SK-N-SH (cell line): ENCODE measurements around the gene COMMD3. TPM values are rescaled to one million over a fixed set of nuclear protein-coding genes. Genes with fewer than 3 reads are reported as not detected.

Experiments used
- CTCF ChIA-PET: fragments of 300-600, 350-600 bp; formaldehyde crosslinking; extraction: SDS; loops from one replicate; lab custom pipeline; 2021; lab: Yijun Ruan, JAX
- POLR2A ChIA-PET: fragments of 350-600 bp; sonication (Branson Sonifier 250); formaldehyde crosslinking; extraction: SDS; loops from one replicate; lab custom pipeline; 2020; ENCODE audit warnings: antibody characterized with exemption, inconsistent platforms; lab: Yijun Ruan, JAX
- DNase-seq: peaks from one replicate; pipeline ENCODE4 v3.0.0; 2012
- H2AFZ ChIP-seq: fragments of 200-600 bp; sonication (generic); 2 replicates; pipeline ENCODE4 v1.8.1; 2016; ENCODE audit warnings: antibody characterized with exemption, mild to moderate bottlenecking, low read depth
- H3F3A ChIP-seq: fragments of 200-600 bp; sonication (generic); replicated peaks from 2 replicates; pipeline ENCODE3; 2016; ENCODE audit warnings: antibody characterized with exemption, mild to moderate bottlenecking; ENCODE audit not compliant: insufficient read depth
- H3K27ac ChIP-seq, 2 experiments: fragments of 200-500 bp in 1 of 2; fragments of 200-600 bp in 1 of 2; sonication (Bioruptor generic) in 1 of 2; sonication (generic), shearing (Covaris generic) in 1 of 2; 2 replicates each; pipeline versions ENCODE4 v1.5.1 to v1.6.1; 2014 to 2016; ENCODE audit warnings: low read depth in 2 of 2, inconsistent platforms in 1 of 2, low read length in 1 of 2, mild to moderate bottlenecking in 1 of 2, mixed read lengths in 1 of 2
- H3K27me3 ChIP-seq: fragments of 200-600 bp; sonication (generic), shearing (Covaris generic); 2 replicates; pipeline ENCODE4 v1.6.1; 2016; ENCODE audit warnings: mixed run types; ENCODE audit not compliant: insufficient read depth
- H3K36me3 ChIP-seq, 2 experiments: fragments of 200-500 bp in 1 of 2; fragments of 200-600 bp in 1 of 2; sonication (Bioruptor generic) in 1 of 2; sonication (generic) in 1 of 2; replicated peaks in 1 of 2; 2 replicates each; pipeline versions ENCODE3 to v1.5.1; 2014 to 2016; ENCODE audit warnings: low read length in 1 of 2, mild to moderate bottlenecking in 1 of 2; ENCODE audit not compliant: insufficient read depth in 2 of 2, control insufficient read depth in 1 of 2
- H3K4me1 ChIP-seq, 2 experiments: fragments of 200-500 bp in 1 of 2; fragments of 200-600 bp in 1 of 2; sonication (Bioruptor generic) in 1 of 2; sonication (generic), shearing (Covaris generic) in 1 of 2; 2 replicates each; pipeline versions ENCODE4 v1.5.1 to v1.6.1; 2014 to 2016; ENCODE audit warnings: low read depth in 1 of 2, low read length in 1 of 2, mixed run types in 1 of 2; ENCODE audit not compliant: insufficient read depth in 2 of 2, control insufficient read depth in 1 of 2
- H3K4me2 ChIP-seq: fragments of 200-600 bp; sonication (generic), shearing (Covaris generic); 2 replicates; pipeline ENCODE4 v1.6.1; 2017; ENCODE audit warnings: mixed run types
- H3K4me3 ChIP-seq, 2 experiments: fragments of 200-500 bp in 1 of 2; fragments of 200-600 bp in 1 of 2; sonication (Bioruptor generic) in 1 of 2; sonication (generic), shearing (Covaris generic) in 1 of 2; 2 replicates each; pipeline versions ENCODE4 v1.5.1 to v1.8.1; 2014 to 2016; ENCODE audit warnings: low read depth in 2 of 2, inconsistent platforms in 1 of 2, low read length in 1 of 2, mild to moderate bottlenecking in 1 of 2, mixed read lengths in 1 of 2, moderate library complexity in 1 of 2
- H3K79me2 ChIP-seq: fragments of 200-600 bp; sonication (generic); 2 replicates; pipeline ENCODE4 v1.8.1; 2017; ENCODE audit warnings: mild to moderate bottlenecking; ENCODE audit not compliant: insufficient read depth
- H3K9ac ChIP-seq: fragments of 200-600 bp; sonication (generic); 2 replicates; pipeline ENCODE4 v1.6.1; 2017; ENCODE audit warnings: mixed run types
- H3K9me2 ChIP-seq: fragments of 200-600 bp; sonication (generic); 2 replicates; pipeline ENCODE4 v1.6.1; 2017; ENCODE audit warnings: mixed run types
- H3K9me3 ChIP-seq: fragments of 200-600 bp; sonication (generic); 2 replicates; pipeline ENCODE4 v1.6.1; 2017; ENCODE audit warnings: mixed run types, mild to moderate bottlenecking, moderate library complexity
- H4K20me1 ChIP-seq: fragments of 200-600 bp; sonication (generic); 2 replicates; pipeline ENCODE4 v1.6.1; 2017; ENCODE audit warnings: mild to moderate bottlenecking, mixed run types; ENCODE audit not compliant: insufficient read depth
- EZH2phosphoT487 ChIP-seq: fragments of 200-600 bp; sonication (generic); IDR thresholded peaks from 2 replicates; pipeline ENCODE4 v1.6.1; 2017; ENCODE audit warnings: low read depth, mixed run types, mild to moderate bottlenecking, antibody characterized with exemption, moderate library complexity, borderline replicate concordance
- GATA2 ChIP-seq: sonication (generic); formaldehyde crosslinking; IDR thresholded peaks from 2 replicates; pipeline ENCODE4 v1.5.0; 2020; ENCODE audit warnings: mild to moderate bottlenecking, missing genetic modification reagents
- MEF2A ChIP-seq: IDR thresholded peaks from 2 replicates; pipeline ENCODE4 v1.4.0; 2012; ENCODE audit warnings: low read depth, borderline replicate concordance
- MXI1 ChIP-seq: IDR thresholded peaks from 2 replicates; pipeline ENCODE4 v1.6.1; 2012; ENCODE audit warnings: mild to moderate bottlenecking, low read depth, low read length, improper control_type of control experiment
- RXRA ChIP-seq: IDR thresholded peaks from 2 replicates; pipeline ENCODE4 v1.4.0; 2012; ENCODE audit warnings: low read depth, mild to moderate bottlenecking, borderline replicate concordance
- SMC3 ChIP-seq: IDR thresholded peaks from 2 replicates; pipeline ENCODE4 v1.6.1; 2012; ENCODE audit warnings: low read depth, low read length, improper control_type of control experiment
- WGBS: methylation state at CpG from one replicate; pipeline ENCODE4 v1.1.6; 2017; ENCODE audit warnings: low lambda C conversion rate; 5-methylcytosine and 5-hydroxymethylcytosine counted together
- polyA plus RNA-seq, 3 experiments: library from polyadenylated mRNA; depleted of rRNA; stranded (reverse); fragments of >200 nt; gene quantifications; 2 replicates each; pipeline ENCODE4 v1.2.3, GENCODE V29; 2012
- TF ChIP-seq, protein P1 (sequence below): fragments of 200-600 bp; sonication (generic); IDR thresholded peaks from 2 replicates; pipeline ENCODE4 v1.6.1; 2017; ENCODE audit warnings: antibody characterized with exemption, mild to moderate bottlenecking, moderate library complexity
- TF ChIP-seq, protein P2 (sequence below): IDR thresholded peaks from 2 replicates; pipeline ENCODE4 v1.6.1; 2012; ENCODE audit warnings: mild to moderate bottlenecking, low read depth, low read length, moderate library complexity
- TF ChIP-seq, protein P3 (sequence below): fragments of 150-350 bp; IDR thresholded peaks from 2 replicates; pipeline ENCODE4 v1.6.1; 2017; ENCODE audit warnings: antibody characterized with exemption, low read length, low read depth, borderline replicate concordance

The COMMD3 gene
- polyA plus RNA-seq, 1 of the 3 experiments (the other 2 are of a cell fraction): 26.9 TPM

DNA sequence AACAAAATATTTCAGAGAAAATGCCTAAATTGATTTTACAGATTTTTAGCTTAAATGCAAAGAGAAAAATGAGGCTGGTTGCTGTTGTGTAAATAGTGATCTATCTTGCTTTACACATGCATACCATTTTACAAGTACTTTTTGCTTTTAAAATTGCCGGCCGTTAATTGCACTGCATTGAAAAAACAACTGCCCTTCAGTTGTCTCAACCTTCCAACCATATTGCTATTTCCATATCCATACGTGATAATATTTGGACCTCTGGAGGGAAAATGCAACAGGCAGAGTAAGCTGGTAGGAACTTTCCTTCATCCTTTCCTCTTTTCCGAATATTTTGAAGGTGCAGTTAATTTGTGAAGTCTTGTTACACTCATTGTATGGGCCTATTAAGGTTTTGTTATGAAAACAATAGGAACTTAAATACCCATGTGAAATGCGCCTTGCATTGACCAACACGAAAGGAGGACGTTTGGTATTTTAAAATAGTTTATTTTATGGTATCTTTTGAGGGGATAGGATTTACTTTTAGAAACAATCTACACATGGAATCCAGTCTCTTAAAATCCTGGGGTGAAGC is 16.0 kb downstream of the COMMD3 start (continued):
- TF ChIP-seq, protein P1, sequence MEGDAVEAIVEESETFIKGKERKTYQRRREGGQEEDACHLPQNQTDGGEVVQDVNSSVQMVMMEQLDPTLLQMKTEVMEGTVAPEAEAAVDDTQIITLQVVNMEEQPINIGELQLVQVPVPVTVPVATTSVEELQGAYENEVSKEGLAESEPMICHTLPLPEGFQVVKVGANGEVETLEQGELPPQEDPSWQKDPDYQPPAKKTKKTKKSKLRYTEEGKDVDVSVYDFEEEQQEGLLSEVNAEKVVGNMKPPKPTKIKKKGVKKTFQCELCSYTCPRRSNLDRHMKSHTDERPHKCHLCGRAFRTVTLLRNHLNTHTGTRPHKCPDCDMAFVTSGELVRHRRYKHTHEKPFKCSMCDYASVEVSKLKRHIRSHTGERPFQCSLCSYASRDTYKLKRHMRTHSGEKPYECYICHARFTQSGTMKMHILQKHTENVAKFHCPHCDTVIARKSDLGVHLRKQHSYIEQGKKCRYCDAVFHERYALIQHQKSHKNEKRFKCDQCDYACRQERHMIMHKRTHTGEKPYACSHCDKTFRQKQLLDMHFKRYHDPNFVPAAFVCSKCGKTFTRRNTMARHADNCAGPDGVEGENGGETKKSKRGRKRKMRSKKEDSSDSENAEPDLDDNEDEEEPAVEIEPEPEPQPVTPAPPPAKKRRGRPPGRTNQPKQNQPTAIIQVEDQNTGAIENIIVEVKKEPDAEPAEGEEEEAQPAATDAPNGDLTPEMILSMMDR: no peak
- no peak for TF ChIP-seq SMC3
- TF ChIP-seq RXRA: no peak
- no peak for TF ChIP-seq GATA2
- TF ChIP-seq MXI1: no peak

DNA sequence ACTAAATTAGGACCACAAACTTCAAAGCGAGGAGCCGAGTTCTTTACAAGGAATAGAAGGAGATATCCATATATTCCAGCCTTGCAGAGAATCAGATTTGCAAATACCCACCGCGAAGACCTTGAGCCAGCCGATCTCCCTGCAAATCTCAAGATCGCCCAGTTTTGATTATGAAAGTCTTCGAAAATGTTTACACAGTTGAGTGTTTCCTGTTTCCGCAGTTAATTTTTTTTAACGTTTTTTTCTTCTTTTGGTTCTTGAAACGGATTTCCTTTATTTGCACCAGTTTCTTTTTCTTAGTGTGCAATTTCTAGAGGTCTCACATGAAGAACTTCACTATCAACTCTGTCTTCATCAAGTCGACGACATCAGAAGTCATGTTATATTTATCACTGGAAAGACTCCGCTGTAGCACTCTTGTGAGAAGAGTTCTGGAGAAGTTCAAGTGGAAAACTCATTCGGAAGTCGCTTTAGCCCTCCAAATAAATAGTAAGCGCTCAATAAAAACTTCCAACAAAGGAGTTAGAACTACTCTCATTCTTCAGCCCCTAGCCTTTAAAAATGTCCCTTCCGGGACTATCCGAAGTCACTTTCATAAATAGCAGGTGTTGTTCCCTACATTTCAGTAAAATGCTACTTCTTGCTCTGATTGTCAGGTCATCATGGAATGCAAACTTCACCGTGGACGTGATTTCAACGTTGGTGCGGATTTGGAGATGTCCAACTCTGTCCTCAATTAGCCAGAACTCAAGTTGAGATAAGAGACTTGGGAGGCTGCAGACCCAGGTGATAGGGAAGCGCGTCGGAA is 17.2 kb downstream of the COMMD3 start:
- CTCF ChIA-PET: no interaction called here

More for the DNA sequence above, 17.2 kb downstream of the COMMD3 start:
- Histone ChIP-seq H3K36me3 (peaks cover 29 to 41% of the 10 kb centered on the region in 2 experiments), H3K4me1 (no peaks in the 10 kb centered on the region; a peak in 1 of 4 replicates), H3F3A (peaks cover 11% of the 10 kb centered on the region), H3K27ac (no peak overlapping the region), H3K79me2 (no peaks in the 10 kb centered on the region), H3K9ac (no peak overlapping the region), H3K9me3 (no peaks in the 10 kb centered on the region), H4K20me1 (no peaks in the 10 kb centered on the region), H3K9me2 (no peaks in the 10 kb centered on the region), H3K4me3 (no peak overlapping the region), H3K4me2 (no peak overlapping the region), H2AFZ (no peak overlapping the region), H3K27me3 (peaks cover 22% of the 10 kb centered on the region)
- POLR2A ChIA-PET: no interaction called here
- DNase-seq: no peak
- WGBS: 93% methylated on average over 25 of the region's 25 CpGs
- TF ChIP-seq EZH2phosphoT487: no peak
- TF ChIP-seq, protein P1: no peak
- TF ChIP-seq, protein P2, sequence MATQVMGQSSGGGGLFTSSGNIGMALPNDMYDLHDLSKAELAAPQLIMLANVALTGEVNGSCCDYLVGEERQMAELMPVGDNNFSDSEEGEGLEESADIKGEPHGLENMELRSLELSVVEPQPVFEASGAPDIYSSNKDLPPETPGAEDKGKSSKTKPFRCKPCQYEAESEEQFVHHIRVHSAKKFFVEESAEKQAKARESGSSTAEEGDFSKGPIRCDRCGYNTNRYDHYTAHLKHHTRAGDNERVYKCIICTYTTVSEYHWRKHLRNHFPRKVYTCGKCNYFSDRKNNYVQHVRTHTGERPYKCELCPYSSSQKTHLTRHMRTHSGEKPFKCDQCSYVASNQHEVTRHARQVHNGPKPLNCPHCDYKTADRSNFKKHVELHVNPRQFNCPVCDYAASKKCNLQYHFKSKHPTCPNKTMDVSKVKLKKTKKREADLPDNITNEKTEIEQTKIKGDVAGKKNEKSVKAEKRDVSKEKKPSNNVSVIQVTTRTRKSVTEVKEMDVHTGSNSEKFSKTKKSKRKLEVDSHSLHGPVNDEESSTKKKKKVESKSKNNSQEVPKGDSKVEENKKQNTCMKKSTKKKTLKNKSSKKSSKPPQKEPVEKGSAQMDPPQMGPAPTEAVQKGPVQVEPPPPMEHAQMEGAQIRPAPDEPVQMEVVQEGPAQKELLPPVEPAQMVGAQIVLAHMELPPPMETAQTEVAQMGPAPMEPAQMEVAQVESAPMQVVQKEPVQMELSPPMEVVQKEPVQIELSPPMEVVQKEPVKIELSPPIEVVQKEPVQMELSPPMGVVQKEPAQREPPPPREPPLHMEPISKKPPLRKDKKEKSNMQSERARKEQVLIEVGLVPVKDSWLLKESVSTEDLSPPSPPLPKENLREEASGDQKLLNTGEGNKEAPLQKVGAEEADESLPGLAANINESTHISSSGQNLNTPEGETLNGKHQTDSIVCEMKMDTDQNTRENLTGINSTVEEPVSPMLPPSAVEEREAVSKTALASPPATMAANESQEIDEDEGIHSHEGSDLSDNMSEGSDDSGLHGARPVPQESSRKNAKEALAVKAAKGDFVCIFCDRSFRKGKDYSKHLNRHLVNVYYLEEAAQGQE: no peak
- TF ChIP-seq, protein P3, sequence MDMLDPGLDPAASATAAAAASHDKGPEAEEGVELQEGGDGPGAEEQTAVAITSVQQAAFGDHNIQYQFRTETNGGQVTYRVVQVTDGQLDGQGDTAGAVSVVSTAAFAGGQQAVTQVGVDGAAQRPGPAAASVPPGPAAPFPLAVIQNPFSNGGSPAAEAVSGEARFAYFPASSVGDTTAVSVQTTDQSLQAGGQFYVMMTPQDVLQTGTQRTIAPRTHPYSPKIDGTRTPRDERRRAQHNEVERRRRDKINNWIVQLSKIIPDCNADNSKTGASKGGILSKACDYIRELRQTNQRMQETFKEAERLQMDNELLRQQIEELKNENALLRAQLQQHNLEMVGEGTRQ: no peak
- TF ChIP-seq MEF2A: no peak
